Epithelial cell of prostate (primary cell): ENCODE measurements around the gene C1QC.
A peak's percentile ranks its signal among the peaks of the same experiment; 100 is the strongest.
"Not testable (repeated sequence)": the region's sequence is repeated elsewhere in the genome, so short reads cannot be mapped to it uniquely, and the experiment has no call there.

Source experiments
- DNase-seq: peaks from one replicate; pipeline ENCODE4 v3.0.0-alpha.2; 2011; ENCODE audit warnings: low read depth, low spot score
- H3K27ac ChIP-seq: fragments of 450-650 bp; 2 replicates; pipeline ENCODE4 v1.5.1; 2017; ENCODE audit warnings: mild to moderate bottlenecking

Gene C1QC

DNA sequence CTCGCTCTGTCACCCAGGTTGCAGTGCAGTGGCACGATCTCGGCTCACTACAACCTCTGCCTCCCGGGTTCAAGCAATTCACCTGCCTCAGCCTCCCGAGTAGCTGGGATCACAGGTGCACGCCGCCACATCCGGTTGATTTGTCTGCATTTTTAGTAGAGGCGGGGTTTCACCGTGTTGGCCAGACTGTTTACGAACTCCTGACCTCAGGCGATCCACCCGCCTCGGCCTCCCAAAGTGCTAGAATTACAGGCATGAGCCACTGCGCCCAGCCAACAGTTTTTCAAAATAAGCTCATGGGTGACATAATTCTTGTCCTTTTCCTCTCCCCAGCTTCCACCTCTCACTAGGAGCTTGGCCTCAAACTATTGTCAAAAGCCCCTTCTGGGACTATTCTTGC is 32.7 kb downstream of the C1QC start:
- H3K27ac ChIP-seq, DNase-seq: not testable (repeated sequence)

DNA sequence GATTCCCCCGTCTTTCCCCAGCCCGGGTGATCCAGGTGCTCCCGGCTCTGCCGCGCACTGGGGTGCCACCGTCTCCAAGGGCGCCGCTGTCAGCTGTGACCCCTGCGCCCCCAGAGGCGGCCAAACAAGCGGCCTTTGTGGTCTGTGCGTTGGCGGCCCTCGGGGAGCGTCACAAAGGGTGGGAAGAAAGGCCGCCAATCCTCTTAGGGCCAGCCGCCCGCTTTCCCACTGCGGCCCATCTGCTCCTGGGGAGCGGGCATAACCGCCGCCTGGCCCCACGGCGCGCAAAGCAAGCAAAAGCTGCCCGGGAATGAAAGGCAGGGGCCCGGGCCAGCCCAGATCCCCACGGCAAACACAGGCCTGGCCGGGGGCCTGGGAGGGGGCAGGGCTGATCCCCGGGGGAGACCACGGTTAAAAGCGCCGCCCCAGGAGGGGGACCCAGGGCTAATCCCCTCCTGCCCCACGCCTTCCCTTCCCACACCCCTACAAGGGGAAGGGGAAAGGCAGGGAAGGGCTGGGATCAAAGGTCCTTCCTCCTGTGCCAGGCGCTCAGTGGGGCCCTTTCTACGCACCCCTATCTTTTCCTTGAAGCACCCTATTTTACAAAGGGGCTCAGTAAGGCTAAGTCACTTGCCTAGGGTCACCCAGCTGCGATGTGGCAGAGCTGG is 33.6 kb downstream of the C1QC start:
- DNase-seq: no peak
- H3K27ac ChIP-seq: no peak overlapping the region

DNA sequence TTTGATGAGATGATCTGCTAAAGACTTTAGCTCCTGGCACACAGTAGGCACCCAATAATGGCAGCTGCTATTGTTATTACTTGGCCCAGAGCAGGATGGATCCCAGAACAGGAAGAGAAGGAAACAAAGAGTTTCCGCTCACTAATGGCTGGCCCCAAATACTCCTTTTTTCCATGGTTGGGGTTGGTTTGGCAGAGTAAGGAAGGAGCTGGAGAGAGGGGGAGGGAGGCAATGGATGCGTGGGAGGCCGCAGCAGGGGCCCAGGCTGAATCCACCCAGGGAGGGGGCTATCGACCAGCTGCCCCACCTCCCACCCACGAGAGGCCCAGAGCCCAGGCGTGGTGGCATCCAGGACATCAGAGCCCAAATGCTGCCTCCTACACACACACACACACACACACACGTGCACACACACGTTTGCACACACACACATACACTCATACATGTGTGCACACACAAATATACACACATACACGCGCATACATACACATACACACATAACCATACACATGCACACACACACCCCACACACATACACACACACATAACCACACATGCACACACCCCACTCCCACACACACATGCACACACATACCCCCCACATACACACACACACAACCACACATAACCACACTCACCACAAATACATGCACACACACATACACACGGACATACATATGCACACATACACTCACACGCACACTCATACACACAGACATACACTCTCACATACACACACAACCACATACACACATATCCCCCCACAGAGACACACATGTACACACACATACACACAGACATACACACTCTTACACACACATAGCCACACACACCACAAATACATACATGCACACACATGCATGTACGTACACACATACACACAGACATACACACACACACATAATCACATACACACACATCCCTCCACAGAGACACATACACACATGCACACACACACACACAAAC is 34.8 kb downstream of the C1QC start:
- no peak overlapping the region for H3K27ac ChIP-seq
- DNase-seq: no peak

DNA sequence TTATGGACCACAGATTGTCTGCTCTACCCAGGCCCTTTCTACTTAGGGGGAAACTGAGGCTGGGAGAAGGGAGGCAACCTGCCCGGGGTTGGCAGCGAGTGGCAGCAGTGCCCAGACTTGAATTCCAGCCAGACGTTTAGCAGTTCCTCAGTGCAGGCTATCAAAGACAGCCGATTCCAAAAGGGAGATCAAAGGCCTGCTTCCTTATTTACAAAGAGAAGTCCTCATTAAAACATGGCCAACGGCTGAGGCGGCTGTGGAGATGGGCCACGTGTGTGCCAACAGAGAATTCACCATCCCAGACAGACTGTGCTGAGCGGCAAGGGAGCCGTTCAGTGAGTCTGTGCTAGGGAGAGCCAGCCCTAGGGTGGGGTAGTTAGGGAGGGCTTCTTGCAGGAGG is 37.3 kb downstream of the C1QC start:
- no peak overlapping the region for H3K27ac ChIP-seq
- DNase-seq: no peak

DNA sequence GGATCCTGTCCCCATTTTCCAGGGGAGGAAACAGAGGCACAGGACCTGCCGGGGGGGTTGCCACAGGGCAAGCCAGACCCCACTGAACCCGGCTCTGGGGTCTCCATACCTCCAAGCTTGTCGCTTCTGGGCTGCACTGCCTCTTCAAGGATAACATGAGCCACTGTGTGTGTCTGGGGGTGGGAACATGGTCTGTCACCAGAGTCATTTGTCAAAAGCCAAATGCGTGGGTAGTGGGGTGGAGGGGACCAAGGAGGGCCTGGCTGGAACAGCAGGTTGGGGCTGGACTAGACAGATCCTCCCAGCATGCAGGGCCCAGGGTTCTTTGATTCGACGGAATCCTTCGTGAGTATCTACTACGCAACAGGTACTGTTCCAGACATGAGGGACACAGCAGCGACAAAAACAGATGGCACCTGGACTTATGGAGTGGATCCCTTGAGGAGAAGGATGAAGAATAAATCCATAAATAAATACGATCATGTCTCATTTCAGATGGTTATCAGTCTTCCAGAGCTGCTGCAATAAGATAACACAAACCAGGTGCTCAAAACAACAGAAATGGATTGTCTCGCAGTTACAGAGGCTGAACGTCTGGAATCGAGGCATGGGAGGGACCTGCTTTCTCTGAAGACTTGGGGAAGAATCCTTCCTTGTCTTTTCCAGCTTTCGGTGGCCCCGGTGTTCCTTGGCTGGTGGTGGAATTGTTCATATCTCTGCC is 38.3 kb downstream of the C1QC start:
- H3K27ac ChIP-seq: no peak overlapping the region
- no peak for DNase-seq

DNA sequence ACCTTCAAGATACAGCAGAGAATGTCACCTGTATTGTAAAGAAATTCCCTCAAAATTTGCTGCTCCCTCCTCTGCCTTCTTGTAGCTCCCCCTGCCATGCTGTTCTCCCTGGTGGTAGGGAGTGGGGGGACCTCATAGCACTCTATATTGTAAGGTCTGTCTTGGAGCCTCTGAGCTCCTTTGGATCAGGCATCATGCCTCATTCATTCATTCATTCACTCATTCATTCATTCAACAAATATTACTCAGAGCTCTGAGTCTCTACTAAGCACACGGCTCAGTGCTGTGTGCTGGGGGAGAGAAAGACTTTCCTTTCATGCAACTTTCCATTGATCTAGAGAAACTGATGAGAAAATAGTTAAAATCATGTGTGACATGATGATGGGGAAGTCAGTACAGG is 40.1 kb downstream of the C1QC start:
- no peak overlapping the region for H3K27ac ChIP-seq
- no peak for DNase-seq

DNA sequence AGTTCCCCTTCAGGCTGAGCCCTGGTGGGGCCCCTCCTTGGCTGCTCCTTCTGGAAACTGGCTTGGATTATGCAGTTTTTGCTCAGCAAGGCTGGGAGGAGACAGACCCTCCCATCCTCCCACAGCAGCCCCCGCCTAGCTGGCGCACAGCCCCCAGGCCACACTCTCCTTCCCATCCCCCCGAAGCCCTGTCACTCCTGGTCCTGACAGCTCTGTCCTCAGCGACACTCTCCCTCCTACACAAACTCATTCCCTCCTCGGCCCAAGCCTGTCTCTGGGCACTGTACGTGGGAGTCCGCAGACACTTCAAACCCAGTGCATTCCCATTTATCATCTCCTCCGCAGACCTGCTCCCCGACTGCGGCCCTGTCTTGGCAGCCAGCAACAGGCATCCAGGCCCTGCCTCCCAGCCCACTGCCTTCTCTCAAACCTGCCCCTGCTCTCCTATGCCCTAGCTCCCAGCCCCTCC is 42.2 kb downstream of the C1QC start:
- no peak for DNase-seq
- no peak overlapping the region for H3K27ac ChIP-seq

DNA sequence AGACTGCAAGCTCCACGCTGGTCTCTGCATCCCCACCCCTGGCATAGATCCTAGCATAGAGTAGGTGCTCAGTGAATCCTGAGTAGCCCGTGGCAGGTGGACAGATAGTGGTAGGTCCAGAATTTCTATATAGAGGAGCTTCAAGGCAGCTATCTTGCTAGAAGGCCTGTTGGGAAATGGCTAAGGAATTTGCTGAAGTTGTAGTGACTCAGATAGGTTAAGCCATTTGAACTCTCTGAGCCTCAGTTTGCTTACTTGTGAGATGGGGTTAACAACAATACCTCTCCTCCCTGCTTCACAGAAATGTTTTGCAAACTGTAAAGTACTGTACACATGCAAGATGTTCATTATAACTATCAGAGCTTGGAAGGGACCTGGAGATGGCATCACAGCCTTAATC is 43.8 kb downstream of the C1QC start:
- H3K27ac ChIP-seq: no peak overlapping the region
- DNase-seq: no peak

DNA sequence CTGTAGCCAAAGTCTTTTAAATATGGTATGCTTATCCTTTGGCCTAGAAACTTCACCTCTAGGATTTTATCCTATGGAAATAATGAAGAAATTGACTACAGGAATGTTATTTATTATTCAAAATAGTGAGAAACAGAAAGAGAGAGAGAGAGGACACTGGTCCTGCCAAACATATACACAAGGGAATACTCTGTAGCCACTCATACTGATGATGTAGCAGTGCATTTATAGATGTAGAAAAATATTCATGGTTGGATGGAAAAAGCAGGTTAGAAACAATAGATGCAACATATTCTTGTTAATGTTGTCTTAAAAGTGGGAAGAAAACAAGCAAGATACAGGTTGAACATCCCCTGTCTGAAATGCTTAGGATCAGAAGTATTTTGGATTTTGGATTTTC is 45.0 kb downstream of the C1QC start:
- no peak for DNase-seq
- no peak overlapping the region for H3K27ac ChIP-seq

DNA sequence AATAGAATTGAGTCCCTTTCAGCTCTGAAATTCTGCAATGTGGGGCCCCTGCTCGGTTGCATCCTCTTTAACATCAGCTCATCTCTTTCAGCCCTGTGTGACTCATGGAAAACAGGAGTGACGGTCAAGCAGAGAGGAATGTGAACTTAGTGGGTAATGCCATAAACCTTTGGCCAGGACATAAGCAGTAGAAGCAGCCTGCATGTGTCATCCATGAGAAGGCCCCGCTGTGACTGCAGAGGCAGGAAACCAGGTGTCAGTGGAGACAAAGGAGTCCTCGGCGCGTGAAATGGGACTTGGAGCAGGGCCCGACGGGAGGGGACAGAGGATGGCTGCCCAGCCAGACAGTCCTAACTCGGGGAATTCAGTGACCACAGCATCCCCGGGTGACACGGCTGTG is 46.1 kb downstream of the C1QC start:
- peak; percentile 20 for DNase-seq
- H3K27ac ChIP-seq: peak overlapping the region; percentile 4

DNA sequence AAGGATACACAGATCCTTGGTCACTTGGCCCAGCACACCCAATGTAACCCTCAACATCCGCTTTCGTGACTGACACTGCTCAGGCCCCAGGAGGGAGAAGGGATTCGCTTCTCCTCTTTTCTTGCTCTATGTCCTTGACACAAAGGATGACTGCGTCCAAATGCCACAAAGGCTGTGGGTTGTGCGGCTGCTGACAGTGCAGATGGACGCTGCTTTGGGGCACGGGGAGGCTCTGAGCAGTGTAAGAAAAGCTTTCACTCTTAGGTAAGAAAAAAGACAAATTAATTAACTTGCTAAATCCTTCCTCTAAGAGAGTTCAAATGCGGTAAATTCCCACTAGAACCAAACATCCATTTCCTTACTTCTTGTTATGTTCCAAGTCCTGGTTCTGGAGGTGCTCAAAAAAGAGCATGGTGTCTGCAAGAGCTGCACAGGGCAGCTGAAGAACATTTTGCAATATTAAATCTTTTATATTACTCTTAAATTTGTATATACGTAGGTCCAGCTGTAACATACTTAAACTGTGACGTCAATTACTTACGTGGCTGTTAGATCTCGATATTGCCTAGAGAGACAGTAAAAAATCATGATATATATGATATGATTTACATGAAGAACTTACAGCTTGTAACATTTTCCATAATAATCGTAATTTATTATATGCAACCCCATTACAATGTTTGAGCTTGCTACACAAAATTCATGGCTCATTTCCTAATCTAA is 47.8 kb downstream of the C1QC start:
- no peak overlapping the region for H3K27ac ChIP-seq
- DNase-seq: no peak

DNA sequence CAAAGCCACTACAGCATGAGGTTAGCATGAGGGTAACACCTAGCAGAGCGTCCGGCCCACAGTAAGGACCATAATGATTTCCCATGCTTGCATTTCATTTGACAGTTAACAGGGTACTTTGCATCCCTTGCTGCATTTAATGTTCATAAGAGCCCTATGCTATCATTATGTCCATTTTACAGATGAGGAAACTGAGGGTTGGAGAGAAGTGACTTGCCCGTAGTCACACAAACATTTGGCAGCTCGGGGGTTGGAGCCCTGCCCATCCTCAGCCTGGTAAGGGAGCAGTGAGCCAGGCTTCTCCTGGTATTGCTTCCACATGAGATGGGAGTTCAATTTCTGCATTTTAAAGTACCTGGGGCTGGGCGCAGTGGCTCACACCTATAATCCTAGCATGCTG is 50.7 kb downstream of the C1QC start:
- DNase-seq: no peak
- H3K27ac ChIP-seq: no peak overlapping the region

DNA sequence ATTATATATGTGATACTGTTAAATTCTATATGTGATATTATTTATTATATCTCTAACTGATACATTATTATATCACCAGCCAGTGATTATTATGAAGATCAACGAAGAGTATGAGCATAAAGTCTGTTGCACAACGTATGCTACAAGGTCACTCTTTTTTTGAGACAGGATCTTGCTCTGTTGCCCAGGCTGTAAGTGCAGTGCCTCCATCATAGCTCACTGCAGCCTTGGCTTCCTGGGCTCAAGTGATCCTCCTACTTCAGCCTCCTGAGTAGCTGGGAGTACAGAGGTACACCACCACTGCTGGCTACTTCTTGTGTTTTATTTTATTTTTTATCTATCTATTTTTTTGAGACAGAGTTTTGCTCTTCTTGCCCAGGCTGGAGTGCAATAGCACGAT is 53.2 kb downstream of the C1QC start:
- no peak for DNase-seq
- no peak overlapping the region for H3K27ac ChIP-seq
